CD14-positive monocyte (primary cell): ENCODE results near the gene ARHGAP44. TPM values are rescaled to one million over a fixed set of nuclear protein-coding genes. Genes with fewer than 3 reads are reported as not detected.

Experiments used
- DNase-seq, 3 donors: peaks; one replicate each; pipeline ENCODE4 v3.0.0-alpha.2; 2011 to 2022
- H2AFZ ChIP-seq: 2 replicates; pipeline ENCODE4 v1.6.0; 2012; ENCODE audit warnings: mild to moderate bottlenecking, low read depth, low read length, inconsistent platforms; ENCODE audit not compliant: insufficient read depth, poor library complexity, severe bottlenecking
- H3K27ac ChIP-seq, 2 donors: 1 replicate in 1 of 2; 2 replicates in 1 of 2; pipeline ENCODE4 v1.5.1; 2012 to 2013; ENCODE audit warnings: low read length in 2 of 2, control low read depth in 1 of 2, inconsistent platforms in 1 of 2, low read depth in 1 of 2, mild to moderate bottlenecking in 1 of 2
- H3K27me3 ChIP-seq, 2 donors: one replicate each; pipeline versions ENCODE4 v1.6.0 to v1.6.1; 2011 to 2013; ENCODE audit warnings: low read length in 2 of 2; ENCODE audit not compliant: control insufficient read depth in 2 of 2, insufficient read depth in 2 of 2
- H3K36me3 ChIP-seq, 2 donors: replicated peaks in 1 of 2; 1 replicate in 1 of 2; 2 replicates in 1 of 2; pipeline versions ENCODE4 v1.5.1 to v1.6.1; 2012 to 2013; ENCODE audit warnings: low read length in 2 of 2, control low read depth in 1 of 2, inconsistent platforms in 1 of 2, mild to moderate bottlenecking in 1 of 2; ENCODE audit not compliant: insufficient read depth in 2 of 2, control insufficient read depth in 1 of 2
- H3K4me1 ChIP-seq, 2 donors: 1 replicate in 1 of 2; 2 replicates in 1 of 2; pipeline versions ENCODE4 v1.5.1 to v1.6.1; 2012 to 2013; ENCODE audit warnings: low read length in 2 of 2, control low read depth in 1 of 2, inconsistent platforms in 1 of 2, mild to moderate bottlenecking in 1 of 2, moderate library complexity in 1 of 2; ENCODE audit not compliant: insufficient read depth in 2 of 2, control insufficient read depth in 1 of 2
- H3K4me2 ChIP-seq: replicated peaks from 2 replicates; pipeline ENCODE3; 2012; ENCODE audit warnings: low read length, moderate library complexity, mild to moderate bottlenecking; ENCODE audit not compliant: poor library complexity, severe bottlenecking; ENCODE audit errors: extremely low read depth
- H3K4me3 ChIP-seq, 3 experiments: fragments of 200-600 bp in 1 of 3; sonication (generic) in 1 of 3; replicated peaks in 1 of 3; 1 replicate in 2 of 3; 2 replicates in 1 of 3; pipeline ENCODE4 v1.5.1; 2011 to 2013; ENCODE audit warnings: low read length in 3 of 3, mild to moderate bottlenecking in 3 of 3, control low read depth in 2 of 3, low read depth in 2 of 3, inconsistent platforms in 1 of 3, moderate library complexity in 1 of 3
- H3K79me2 ChIP-seq: 2 replicates; pipeline ENCODE4 v1.6.0; 2012; ENCODE audit warnings: mild to moderate bottlenecking, control low read depth, inconsistent platforms, low read length, moderate library complexity; ENCODE audit not compliant: insufficient read depth
- H3K9ac ChIP-seq: 2 replicates; pipeline ENCODE4 v1.6.0; 2017; ENCODE audit warnings: low read length, mild to moderate bottlenecking; ENCODE audit not compliant: insufficient read depth, poor library complexity, severe bottlenecking
- H3K9me3 ChIP-seq, 2 donors: replicated peaks in 1 of 2; 1 replicate in 1 of 2; 2 replicates in 1 of 2; pipeline versions ENCODE4 v1.5.1 to v1.6.1; 2012 to 2013; ENCODE audit warnings: low read length in 2 of 2, control low read depth in 1 of 2; ENCODE audit not compliant: control insufficient read depth in 1 of 2, insufficient read depth in 1 of 2
- H4K20me1 ChIP-seq: 2 replicates; pipeline ENCODE4 v1.6.0; 2012; ENCODE audit warnings: mild to moderate bottlenecking, low read length, control low read depth, moderate library complexity; ENCODE audit not compliant: insufficient read depth
- H3K27ac Mint-ChIP-seq, 7 donors: one replicate each; pipeline ENCODE4 v1.8.0; 2020; ENCODE audit warnings: mild to moderate bottlenecking in 7 of 7, mixed read lengths in 7 of 7, moderate library complexity in 6 of 7, inconsistent platforms in 2 of 7
- H3K27me3 Mint-ChIP-seq, 3 donors: one replicate each; pipeline ENCODE4 v1.8.0; 2021 to 2022; ENCODE audit warnings: low read depth in 3 of 3, mild to moderate bottlenecking in 3 of 3, mixed read lengths in 3 of 3, moderate library complexity in 3 of 3, inconsistent platforms in 1 of 3
- H3K36me3 Mint-ChIP-seq, 2 donors: one replicate each; pipeline ENCODE4 v1.8.0; 2020; ENCODE audit warnings: mixed read lengths in 2 of 2, inconsistent platforms in 1 of 2, mild to moderate bottlenecking in 1 of 2
- H3K4me1 Mint-ChIP-seq: one replicate; pipeline ENCODE4 v1.8.0; 2020; ENCODE audit warnings: mild to moderate bottlenecking, mixed read lengths
- H3K4me3 Mint-ChIP-seq, 2 donors: one replicate each; pipeline ENCODE4 v1.8.0; 2020; ENCODE audit warnings: mild to moderate bottlenecking in 2 of 2, mixed read lengths in 2 of 2, moderate library complexity in 1 of 2
- H3K9me3 Mint-ChIP-seq, 7 donors: one replicate each; pipeline ENCODE4 v1.8.0; 2020 to 2022; ENCODE audit warnings: mixed read lengths in 7 of 7, mild to moderate bottlenecking in 6 of 7, moderate library complexity in 6 of 7, inconsistent platforms in 2 of 7
- WGBS: methylation state at CpG from one replicate; pipeline ENCODE4 v1.1.5; 2013; ENCODE audit warnings: missing lambda C conversion rate; ENCODE audit not compliant: insufficient coverage; 5-methylcytosine and 5-hydroxymethylcytosine counted together
- intact Hi-C, 2 donors: fragments of 100-400 bp; cut with micrococcal nuclease; formaldehyde crosslinking; loops; one replicate each; pipeline versions ENCODE4 v1.15.0 to v1.15.1; 2023
- polyA plus RNA-seq, 3 donors: library from polyadenylated mRNA; depleted of rRNA in 1 of 3; unstranded in 2 of 3; stranded (reverse) in 1 of 3; fragments of 300-500 nt in 2 of 3; fragments of >200 nt in 1 of 3; fragmentation: Illumina TruSeq in 2 of 3; gene quantifications; 1 replicate in 2 of 3; 2 replicates in 1 of 3; pipeline ENCODE4 v1.2.3, GENCODE V29; 2012 to 2021
- TF ChIP-seq, protein P1 (sequence below): fragments of 200-600 bp; IDR thresholded peaks from one replicate; pipeline ENCODE4 v1.8.0; 2022; ENCODE audit warnings: antibody characterized with exemption, mild to moderate bottlenecking

Gene ARHGAP44
- polyA plus RNA-seq, 3 donors = not detected

DNA sequence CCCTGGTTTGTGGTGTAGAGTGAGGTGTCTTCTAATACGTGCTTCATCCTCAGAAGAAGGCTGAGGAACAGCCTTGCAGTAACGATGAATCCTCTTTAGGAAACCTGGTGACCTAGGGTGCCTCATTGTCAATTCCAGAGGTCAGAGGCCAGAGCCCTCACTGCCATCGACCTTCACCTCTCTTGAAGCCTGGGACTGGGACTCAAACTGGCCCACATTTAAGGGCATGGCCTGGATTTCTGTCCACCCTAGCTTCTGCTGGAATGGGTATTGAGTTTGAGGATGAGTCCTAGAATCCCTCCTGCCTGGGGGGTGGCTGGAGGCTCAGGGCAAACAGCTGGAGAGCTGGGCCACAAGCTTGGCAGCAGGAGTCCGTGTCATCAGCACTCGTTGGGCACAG lies 189.9 kb downstream of the ARHGAP44 start:
- 100% methylated on average over 2 of the region's 5 CpGs for WGBS
- no peak overlapping the region for H3K27ac Mint-ChIP-seq

DNA sequence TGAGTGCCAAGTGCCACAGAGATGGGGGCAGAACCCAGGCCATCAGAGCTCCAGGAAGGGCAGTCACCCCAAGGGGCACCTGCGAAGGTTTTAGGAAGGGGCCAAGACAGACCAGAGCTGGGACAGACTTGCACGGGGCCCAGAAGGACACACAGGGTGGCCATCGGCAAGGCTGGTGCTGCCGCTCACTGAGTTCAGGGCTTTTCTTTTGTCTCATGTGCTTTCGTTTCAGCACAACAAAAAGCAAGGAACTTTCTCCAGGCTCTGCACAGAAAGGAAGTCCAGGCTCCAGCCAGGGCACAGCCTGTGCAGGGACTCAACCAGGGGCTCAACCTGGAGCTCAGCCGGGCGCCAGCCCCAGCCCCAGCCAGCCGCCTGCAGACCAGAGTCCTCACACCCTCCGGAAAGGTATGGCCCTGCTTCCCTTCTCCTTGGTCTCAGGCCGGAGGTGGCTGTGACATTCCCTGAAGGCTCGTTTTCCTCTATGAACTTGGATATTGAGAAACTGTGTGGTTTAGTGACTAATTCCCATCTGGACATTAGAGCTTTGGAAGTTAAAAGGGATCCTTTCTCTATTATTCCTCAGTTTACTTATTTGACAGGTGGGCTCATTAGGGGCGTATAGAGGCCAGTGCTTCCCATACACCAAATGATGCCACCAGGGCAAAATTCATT lies 190.7 kb downstream of the ARHGAP44 start:
- H3K9ac ChIP-seq = no peak overlapping the region
- no peaks in the 10 kb centered on the region for H3K4me1 ChIP-seq
- no peaks in the 10 kb centered on the region for H3K36me3 ChIP-seq
- no peaks in the 10 kb centered on the region for H4K20me1 ChIP-seq
- H3K27ac ChIP-seq = no peak overlapping the region
- no peaks in the 10 kb centered on the region for H3K36me3 Mint-ChIP-seq
- peaks cover 7 to 11% (median 8%) of the 10 kb centered on the region in 3 donors for H3K27me3 Mint-ChIP-seq
- 88% methylated on average over 9 of the region's 12 CpGs for WGBS
- no peak overlapping the region for H3K4me2 ChIP-seq
- no peaks in the 10 kb centered on the region for H3K79me2 ChIP-seq
- H3K4me3 ChIP-seq = no peak overlapping the region
- H3K4me3 Mint-ChIP-seq = no peak overlapping the region
- H3K9me3 ChIP-seq = no peaks in the 10 kb centered on the region
- H3K9me3 Mint-ChIP-seq = peaks cover 0 to 11% (median 4%) of the 10 kb centered on the region in 7 donors
- H3K27ac Mint-ChIP-seq = no peak overlapping the region
- H2AFZ ChIP-seq = no peak overlapping the region
- H3K27me3 ChIP-seq = no peaks in the 10 kb centered on the region
- TF ChIP-seq, protein P1, sequence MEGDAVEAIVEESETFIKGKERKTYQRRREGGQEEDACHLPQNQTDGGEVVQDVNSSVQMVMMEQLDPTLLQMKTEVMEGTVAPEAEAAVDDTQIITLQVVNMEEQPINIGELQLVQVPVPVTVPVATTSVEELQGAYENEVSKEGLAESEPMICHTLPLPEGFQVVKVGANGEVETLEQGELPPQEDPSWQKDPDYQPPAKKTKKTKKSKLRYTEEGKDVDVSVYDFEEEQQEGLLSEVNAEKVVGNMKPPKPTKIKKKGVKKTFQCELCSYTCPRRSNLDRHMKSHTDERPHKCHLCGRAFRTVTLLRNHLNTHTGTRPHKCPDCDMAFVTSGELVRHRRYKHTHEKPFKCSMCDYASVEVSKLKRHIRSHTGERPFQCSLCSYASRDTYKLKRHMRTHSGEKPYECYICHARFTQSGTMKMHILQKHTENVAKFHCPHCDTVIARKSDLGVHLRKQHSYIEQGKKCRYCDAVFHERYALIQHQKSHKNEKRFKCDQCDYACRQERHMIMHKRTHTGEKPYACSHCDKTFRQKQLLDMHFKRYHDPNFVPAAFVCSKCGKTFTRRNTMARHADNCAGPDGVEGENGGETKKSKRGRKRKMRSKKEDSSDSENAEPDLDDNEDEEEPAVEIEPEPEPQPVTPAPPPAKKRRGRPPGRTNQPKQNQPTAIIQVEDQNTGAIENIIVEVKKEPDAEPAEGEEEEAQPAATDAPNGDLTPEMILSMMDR = no peak
- intact Hi-C loops = no loop called here
- DNase-seq = no peak
- peaks cover 4% of the 10 kb centered on the region for H3K4me1 Mint-ChIP-seq

More for the DNA sequence above, 189.9 kb downstream of the ARHGAP44 start:
- intact Hi-C loops = no loop called here
- H3K9me3 Mint-ChIP-seq = peaks cover 0 to 13% (median 7%) of the 10 kb centered on the region in 7 donors
- Histone ChIP-seq H3K36me3 (no peaks in the 10 kb centered on the region), H4K20me1 (no peaks in the 10 kb centered on the region), H3K27me3 (peaks cover 0 to 4% of the 10 kb centered on the region in 2 donors), H2AFZ (no peak overlapping the region), H3K4me1 (no peaks in the 10 kb centered on the region), H3K9ac (no peak overlapping the region), H3K4me2 (no peak overlapping the region), H3K9me3 (no peaks in the 10 kb centered on the region), H3K79me2 (no peaks in the 10 kb centered on the region), H3K27ac (no peak overlapping the region), H3K4me3 (no peak overlapping the region)
- H3K27me3 Mint-ChIP-seq = peaks cover 14 to 15% (median 15%) of the 10 kb centered on the region in 3 donors
- peaks cover 4% of the 10 kb centered on the region for H3K4me1 Mint-ChIP-seq
- no peak overlapping the region for H3K4me3 Mint-ChIP-seq
- peaks cover 0 to 1% of the 10 kb centered on the region in 2 donors for H3K36me3 Mint-ChIP-seq
- TF ChIP-seq, protein P1 = no peak
- DNase-seq = no peak
